ENCODE measurements around the gene CCS.
"Not testable (repeated sequence)": the region's sequence is repeated elsewhere in the genome, so short reads cannot be mapped to it uniquely, and the experiment has no call there.

DNA sequence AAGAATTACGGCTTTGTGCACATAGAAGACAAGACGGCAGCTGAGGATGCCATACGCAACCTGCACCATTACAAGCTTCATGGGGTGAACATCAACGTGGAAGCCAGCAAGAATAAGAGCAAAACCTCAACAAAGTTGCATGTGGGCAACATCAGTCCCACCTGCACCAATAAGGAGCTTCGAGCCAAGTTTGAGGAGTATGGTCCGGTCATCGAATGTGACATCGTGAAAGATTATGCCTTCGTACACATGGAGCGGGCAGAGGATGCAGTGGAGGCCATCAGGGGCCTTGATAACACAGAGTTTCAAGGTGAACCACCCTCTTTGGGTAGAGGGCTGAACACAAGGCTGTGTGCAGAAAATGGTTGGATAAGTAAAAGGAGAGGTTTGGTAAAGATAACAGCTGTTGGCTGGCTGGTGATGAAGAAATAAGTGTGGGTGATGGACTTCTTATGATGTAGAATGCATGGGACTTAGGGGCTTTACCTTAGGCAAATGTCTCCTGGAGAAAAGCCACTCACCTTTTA, 46.9 kb downstream of the CCS start:
- TF ChIP-seq POLR2AphosphoS5, POLR2A (IDR thresholded peaks at IDR 0.05; ENCODE audit: low read depth, low read length): not testable (repeated sequence)

Data from GM12891 (cell line).